ENCODE data around the gene GNG7. TPM values are rescaled to one million over a fixed set of nuclear protein-coding genes. Genes with fewer than 3 reads are reported as not detected.
"Not testable (repeated sequence)": the region's sequence is repeated elsewhere in the genome, so short reads cannot be mapped to it uniquely, and the experiment has no call there.

Gene GNG7
- total RNA-seq, 1 experiment from 2014 or later: 1.1 TPM

DNA sequence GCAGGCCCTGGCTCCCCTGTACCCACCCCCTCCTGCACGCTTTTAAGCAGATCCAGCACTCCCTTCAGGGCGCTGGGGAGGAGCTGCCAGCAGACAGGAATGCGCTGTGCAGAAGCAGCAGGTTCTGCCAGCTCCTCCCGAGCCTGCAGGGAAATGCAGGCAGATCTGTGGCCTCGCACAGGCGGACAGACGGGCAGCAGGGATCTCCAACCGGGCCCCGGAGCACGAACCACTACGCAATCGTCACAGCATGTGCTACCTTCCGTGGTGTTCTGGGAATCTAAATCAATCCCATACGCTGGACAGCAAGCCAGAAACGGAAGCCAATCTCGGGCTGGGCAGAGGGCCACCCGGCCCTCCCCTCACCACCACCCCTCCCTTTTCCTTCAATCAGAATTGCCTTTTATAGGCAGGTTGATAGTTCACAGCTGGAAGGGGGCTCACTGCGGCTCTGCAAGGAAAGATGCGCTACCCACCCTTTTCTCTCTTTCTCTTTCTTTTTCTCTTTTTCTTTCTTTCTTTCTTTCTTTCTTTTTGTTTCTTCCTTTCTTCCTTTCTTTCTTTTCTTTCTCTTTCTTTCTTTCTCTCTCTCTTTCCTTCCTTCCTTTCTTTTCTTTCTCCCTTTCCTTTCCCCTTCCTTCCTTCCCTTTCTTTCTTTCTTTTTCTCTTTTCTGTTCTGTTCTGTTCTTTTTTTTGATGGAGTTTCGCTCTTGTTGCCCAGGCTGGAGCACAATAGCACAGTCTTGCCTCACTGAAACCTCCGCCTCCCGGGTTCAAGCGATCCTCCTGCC is 99.9 kb downstream of the GNG7 start:
- peak; percentile 88 for DNase-seq (ENCODE audit: low spot score)

DNA sequence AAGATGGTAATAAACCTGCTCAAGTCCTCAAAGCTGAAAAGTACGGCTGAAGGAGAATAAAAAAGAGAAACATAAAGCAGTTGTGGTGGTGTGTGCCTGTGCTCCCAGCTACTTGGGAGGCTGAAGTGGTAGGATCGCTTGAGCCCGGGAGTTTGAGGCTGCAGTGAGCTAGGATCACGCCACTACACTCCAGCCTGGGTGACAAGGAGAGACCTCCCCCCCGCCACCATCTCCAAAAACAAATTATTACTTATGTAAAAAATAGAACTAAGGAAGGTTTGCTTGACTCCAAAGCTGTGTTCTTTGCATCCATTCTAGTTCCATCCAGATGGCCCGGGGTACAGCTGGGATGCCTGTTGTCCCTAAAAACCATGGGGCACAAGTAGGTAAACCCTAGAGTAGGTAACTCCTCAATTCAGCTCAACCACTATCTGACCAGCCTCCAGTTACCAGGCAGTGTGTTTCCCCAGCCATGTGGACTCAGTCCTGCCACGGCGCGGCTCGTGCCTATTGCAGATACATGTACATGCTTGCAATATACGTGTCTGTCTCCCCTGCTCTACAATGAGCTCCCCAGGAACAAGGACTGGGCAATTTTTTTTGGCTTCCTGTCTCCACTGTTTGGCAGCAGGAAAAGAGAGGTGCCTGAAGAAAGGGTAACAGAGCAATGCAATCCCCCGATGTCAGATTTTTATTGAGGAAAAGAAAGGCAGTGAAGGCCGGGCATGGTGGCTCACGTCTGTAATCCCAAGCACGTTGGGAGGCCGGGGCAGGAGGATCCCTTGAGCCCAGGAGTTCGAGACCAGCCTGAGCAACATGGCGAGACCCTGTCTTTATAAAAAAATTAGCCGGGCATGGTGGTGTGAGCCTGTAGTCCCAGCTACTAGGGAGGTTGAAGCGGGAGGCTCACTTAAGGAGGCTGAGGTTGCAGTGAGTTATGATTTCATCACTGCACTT is 101.3 kb downstream of the GNG7 start:
- DNase-seq (ENCODE audit: low spot score): no peak

DNA sequence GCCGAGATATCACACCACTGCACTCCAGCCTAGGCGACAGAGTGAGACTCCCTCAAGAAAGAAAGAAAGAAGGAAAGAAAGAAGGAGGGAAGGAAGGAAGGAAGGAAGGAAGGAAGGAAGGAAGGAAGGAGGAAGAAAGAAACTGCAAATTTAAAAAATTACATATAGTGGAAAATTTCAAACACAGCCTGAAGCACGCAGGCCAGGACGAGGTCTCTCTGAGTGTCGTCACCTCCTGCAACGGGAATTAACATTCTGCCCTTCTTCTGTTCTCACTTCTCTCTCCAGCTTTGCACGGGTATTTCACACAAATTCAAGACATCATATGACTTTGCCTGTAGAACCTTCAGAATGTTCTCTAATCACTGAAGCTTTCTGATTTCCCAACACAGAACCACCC is 108.2 kb downstream of the GNG7 start:
- no peak for DNase-seq (ENCODE audit: low spot score)

- no peak for DNase-seq (ENCODE audit: low spot score)
Observed at GRCh38 chr19:2592824-2593223, 109.7 kb downstream of the GNG7 start.

- DNase-seq (ENCODE audit: low spot score): no peak
Observed at GRCh38 chr19:2591537-2592291, 110.8 kb downstream of the GNG7 start.

GRCh38 chr19:2590630-2591399 is 111.7 kb downstream of the GNG7 start:
- no peak for DNase-seq (ENCODE audit: low spot score)

- DNase-seq (ENCODE audit: low spot score): no peak
Observed at GRCh38 chr19:2589441-2589840, 113.1 kb downstream of the GNG7 start.

GRCh38 chr19:2588081-2588777 is 114.3 kb downstream of the GNG7 start:
- no peak for DNase-seq (ENCODE audit: low spot score)

- no peak for DNase-seq (ENCODE audit: low spot score)
Observed at GRCh38 chr19:2587001-2587719, 115.3 kb downstream of the GNG7 start.

- DNase-seq (ENCODE audit: low spot score): no peak
Observed at GRCh38 chr19:2586196-2586595, 116.3 kb downstream of the GNG7 start.

DNA sequence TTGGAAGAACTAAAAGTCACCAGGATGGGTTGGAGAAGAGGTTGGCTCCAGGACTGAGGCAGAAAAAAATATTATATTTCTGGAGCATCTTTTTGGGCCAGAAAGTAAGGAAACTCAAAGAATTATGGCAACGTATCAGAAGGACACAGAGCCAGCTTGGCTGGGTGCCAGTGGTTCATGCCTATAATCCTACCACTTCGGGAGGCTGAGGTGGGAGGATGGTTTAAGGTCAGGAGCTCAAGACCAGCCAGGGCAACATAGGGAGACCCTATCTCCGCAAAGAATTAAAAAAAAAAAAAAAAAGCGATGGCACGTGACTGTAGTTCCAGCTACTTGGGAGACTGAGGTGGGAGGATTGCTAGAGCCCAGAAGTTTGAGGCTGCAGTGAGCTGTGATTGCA is 118.5 kb downstream of the GNG7 start:
- no peak for DNase-seq (ENCODE audit: low spot score)

- peak; percentile 40 for DNase-seq (ENCODE audit: low spot score)
Observed at GRCh38 chr19:2582984-2583956, 119.2 kb downstream of the GNG7 start.

- not testable (repeated sequence) for DNase-seq (ENCODE audit: low spot score)
Observed at GRCh38 chr19:2580396-2580795, 122.1 kb downstream of the GNG7 start.

DNA sequence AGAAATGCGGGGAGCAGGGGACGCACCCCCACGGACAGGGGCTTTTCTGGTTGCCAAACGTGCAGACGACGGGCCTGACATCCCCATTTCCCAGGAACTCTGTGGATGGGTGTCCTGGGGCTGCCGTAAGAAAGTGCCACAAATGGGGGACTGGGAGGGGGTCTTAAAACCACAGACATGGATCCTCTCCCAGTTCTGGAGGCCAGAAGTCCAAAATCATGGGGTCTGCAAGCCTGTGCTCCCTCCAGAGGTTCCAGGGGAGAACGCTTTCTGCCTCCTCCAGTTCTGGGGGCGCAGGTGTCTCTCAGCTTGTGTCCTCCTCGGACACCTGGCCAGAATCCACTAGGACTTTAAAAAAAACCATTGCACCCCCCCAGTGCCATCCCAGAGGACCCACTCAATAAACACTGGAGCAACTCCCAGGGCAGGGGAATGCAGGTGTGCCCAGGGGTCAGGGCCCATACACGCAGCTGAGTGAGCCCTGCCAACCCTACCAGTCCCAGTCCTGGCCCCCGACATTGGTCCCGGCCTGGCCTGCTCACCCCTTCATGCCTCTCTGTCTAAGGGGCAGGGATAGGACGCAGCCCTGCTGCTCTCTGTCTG is 122.7 kb downstream of the GNG7 start:
- no peak for DNase-seq (ENCODE audit: low spot score)

DNA sequence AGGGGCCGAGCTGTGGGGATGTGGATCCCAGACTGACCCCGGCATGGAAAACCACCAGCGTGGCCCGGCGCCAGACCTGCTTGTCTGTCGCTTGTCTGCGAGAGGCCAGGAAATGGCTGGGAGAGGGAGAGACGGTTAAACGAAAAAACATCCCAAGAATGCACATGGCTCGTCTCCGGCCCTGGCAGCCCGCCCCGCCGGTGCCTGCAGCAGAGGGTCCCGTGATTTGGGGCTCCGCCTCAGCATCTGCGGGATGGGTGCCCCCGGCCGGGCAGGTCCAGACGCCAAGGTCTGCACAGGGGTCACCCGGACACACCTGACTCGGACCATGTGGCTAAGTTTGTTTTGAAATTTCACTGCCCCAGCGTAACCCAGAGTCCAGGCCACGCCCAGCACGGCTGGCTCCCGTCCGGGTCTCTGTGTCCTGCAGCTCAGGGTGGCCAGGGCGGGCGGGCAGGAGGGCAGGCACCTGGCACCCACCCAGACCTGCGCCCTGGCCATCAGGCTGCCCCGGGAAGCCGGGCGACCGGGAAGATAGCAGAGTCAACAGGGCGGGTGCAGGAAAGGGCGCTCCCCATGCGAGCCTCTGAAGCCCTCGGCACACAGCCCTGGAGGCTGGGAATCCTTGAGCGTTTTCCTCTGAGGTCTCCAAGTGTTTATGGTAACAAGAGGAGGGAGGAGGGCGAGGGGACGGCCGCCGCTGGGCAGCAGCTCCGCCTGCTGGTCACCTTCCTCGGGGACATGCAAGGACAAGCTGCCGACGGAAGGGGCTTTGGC is 123.4 kb downstream of the GNG7 start:
- peak; percentile 98 for DNase-seq (ENCODE audit: low spot score)

- DNase-seq (ENCODE audit: low spot score): peak; percentile 94
Observed at GRCh38 chr19:2578391-2578890, 124.1 kb downstream of the GNG7 start.

DNA sequence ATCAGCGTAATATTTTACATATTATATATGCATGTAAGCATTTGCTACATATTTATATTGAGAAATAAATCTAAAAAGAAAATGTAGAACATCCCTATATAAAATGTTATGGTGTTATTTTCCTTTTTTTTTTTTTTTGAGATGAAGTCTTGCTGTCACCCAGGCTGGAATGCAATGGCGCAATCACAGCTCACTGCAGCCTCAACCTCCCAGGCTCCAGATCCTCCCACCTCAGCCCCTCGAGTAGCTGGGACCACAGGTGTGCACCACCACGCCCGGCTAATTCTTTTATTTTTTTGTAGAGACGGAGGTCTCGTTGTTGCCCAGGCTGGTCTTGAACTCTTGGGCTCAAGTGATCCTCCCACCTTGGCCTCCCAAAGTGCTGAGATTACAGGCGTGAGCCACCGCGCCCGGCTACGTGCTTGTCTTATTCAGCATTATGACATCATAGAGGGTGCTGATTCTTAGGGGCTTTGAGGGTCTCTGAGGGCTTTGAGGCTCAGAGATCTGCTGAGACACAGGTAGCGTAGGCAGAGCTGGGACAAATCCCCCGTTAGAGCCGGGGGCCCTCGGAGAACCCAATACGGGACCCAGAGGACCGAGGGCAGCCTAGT is 124.7 kb downstream of the GNG7 start:
- DNase-seq (ENCODE audit: low spot score): no peak

Data from A172 (cell line).